SK-N-SH (cell line): ENCODE results near the gene MED22. TPM values are rescaled to one million over a fixed set of nuclear protein-coding genes. Genes with fewer than 3 reads are reported as not detected.

Experiments
- CTCF ChIA-PET: fragments of 300-600, 350-600 bp; formaldehyde crosslinking; extraction: SDS; loops from one replicate; lab custom pipeline; 2021; lab: Yijun Ruan, JAX
- POLR2A ChIA-PET: fragments of 350-600 bp; sonication (Branson Sonifier 250); formaldehyde crosslinking; extraction: SDS; loops from one replicate; lab custom pipeline; 2020; ENCODE audit warnings: antibody characterized with exemption, inconsistent platforms; lab: Yijun Ruan, JAX
- DNase-seq: peaks from one replicate; pipeline ENCODE4 v3.0.0; 2012
- H2AFZ ChIP-seq: fragments of 200-600 bp; sonication (generic); 2 replicates; pipeline ENCODE4 v1.8.1; 2016; ENCODE audit warnings: antibody characterized with exemption, mild to moderate bottlenecking, low read depth
- H3F3A ChIP-seq: fragments of 200-600 bp; sonication (generic); replicated peaks from 2 replicates; pipeline ENCODE3; 2016; ENCODE audit warnings: antibody characterized with exemption, mild to moderate bottlenecking; ENCODE audit not compliant: insufficient read depth
- H3K27ac ChIP-seq, 2 experiments: fragments of 200-500 bp in 1 of 2; fragments of 200-600 bp in 1 of 2; sonication (Bioruptor generic) in 1 of 2; sonication (generic), shearing (Covaris generic) in 1 of 2; 2 replicates each; pipeline versions ENCODE4 v1.5.1 to v1.6.1; 2014 to 2016; ENCODE audit warnings: low read depth in 2 of 2, inconsistent platforms in 1 of 2, low read length in 1 of 2, mild to moderate bottlenecking in 1 of 2, mixed read lengths in 1 of 2
- H3K27me3 ChIP-seq: fragments of 200-600 bp; sonication (generic), shearing (Covaris generic); 2 replicates; pipeline ENCODE4 v1.6.1; 2016; ENCODE audit warnings: mixed run types; ENCODE audit not compliant: insufficient read depth
- H3K36me3 ChIP-seq, 2 experiments: fragments of 200-500 bp in 1 of 2; fragments of 200-600 bp in 1 of 2; sonication (Bioruptor generic) in 1 of 2; sonication (generic) in 1 of 2; replicated peaks in 1 of 2; 2 replicates each; pipeline versions ENCODE3 to v1.5.1; 2014 to 2016; ENCODE audit warnings: low read length in 1 of 2, mild to moderate bottlenecking in 1 of 2; ENCODE audit not compliant: insufficient read depth in 2 of 2, control insufficient read depth in 1 of 2
- H3K4me1 ChIP-seq, 2 experiments: fragments of 200-500 bp in 1 of 2; fragments of 200-600 bp in 1 of 2; sonication (Bioruptor generic) in 1 of 2; sonication (generic), shearing (Covaris generic) in 1 of 2; 2 replicates each; pipeline versions ENCODE4 v1.5.1 to v1.6.1; 2014 to 2016; ENCODE audit warnings: low read depth in 1 of 2, low read length in 1 of 2, mixed run types in 1 of 2; ENCODE audit not compliant: insufficient read depth in 2 of 2, control insufficient read depth in 1 of 2
- H3K4me2 ChIP-seq: fragments of 200-600 bp; sonication (generic), shearing (Covaris generic); 2 replicates; pipeline ENCODE4 v1.6.1; 2017; ENCODE audit warnings: mixed run types
- H3K4me3 ChIP-seq, 2 experiments: fragments of 200-500 bp in 1 of 2; fragments of 200-600 bp in 1 of 2; sonication (Bioruptor generic) in 1 of 2; sonication (generic), shearing (Covaris generic) in 1 of 2; 2 replicates each; pipeline versions ENCODE4 v1.5.1 to v1.8.1; 2014 to 2016; ENCODE audit warnings: low read depth in 2 of 2, inconsistent platforms in 1 of 2, low read length in 1 of 2, mild to moderate bottlenecking in 1 of 2, mixed read lengths in 1 of 2, moderate library complexity in 1 of 2
- H3K79me2 ChIP-seq: fragments of 200-600 bp; sonication (generic); 2 replicates; pipeline ENCODE4 v1.8.1; 2017; ENCODE audit warnings: mild to moderate bottlenecking; ENCODE audit not compliant: insufficient read depth
- H3K9ac ChIP-seq: fragments of 200-600 bp; sonication (generic); 2 replicates; pipeline ENCODE4 v1.6.1; 2017; ENCODE audit warnings: mixed run types
- H3K9me2 ChIP-seq: fragments of 200-600 bp; sonication (generic); 2 replicates; pipeline ENCODE4 v1.6.1; 2017; ENCODE audit warnings: mixed run types
- H3K9me3 ChIP-seq: fragments of 200-600 bp; sonication (generic); 2 replicates; pipeline ENCODE4 v1.6.1; 2017; ENCODE audit warnings: mixed run types, mild to moderate bottlenecking, moderate library complexity
- H4K20me1 ChIP-seq: fragments of 200-600 bp; sonication (generic); 2 replicates; pipeline ENCODE4 v1.6.1; 2017; ENCODE audit warnings: mild to moderate bottlenecking, mixed run types; ENCODE audit not compliant: insufficient read depth
- ELF1 ChIP-seq: IDR thresholded peaks from 2 replicates; pipeline ENCODE4 v1.4.0; 2012
- FOXJ3 ChIP-seq: sonication (generic); formaldehyde crosslinking; IDR thresholded peaks from 2 replicates; pipeline ENCODE4 v1.5.1; 2020; ENCODE audit warnings: mild to moderate bottlenecking, missing genetic modification reagents
- JUND ChIP-seq: IDR thresholded peaks from 2 replicates; pipeline ENCODE4 v1.4.0; 2012
- MXI1 ChIP-seq: IDR thresholded peaks from 2 replicates; pipeline ENCODE4 v1.6.1; 2012; ENCODE audit warnings: mild to moderate bottlenecking, low read depth, low read length, improper control_type of control experiment
- NRF1 ChIP-seq: IDR thresholded peaks from 2 replicates; pipeline ENCODE4 v1.6.1; 2012; ENCODE audit warnings: low read depth, mild to moderate bottlenecking, low read length
- POLR2AphosphoS5 ChIP-seq: IDR thresholded peaks from 2 replicates; pipeline ENCODE4 v1.6.1; 2012; ENCODE audit warnings: low read depth, low read length
- RAD21 ChIP-seq: IDR thresholded peaks from 2 replicates; pipeline ENCODE4 v1.6.1; 2012; ENCODE audit warnings: mild to moderate bottlenecking, low read length
- TEAD4 ChIP-seq: IDR thresholded peaks from 2 replicates; pipeline ENCODE4 v1.4.0; 2012; ENCODE audit warnings: mild to moderate bottlenecking, borderline replicate concordance; ENCODE audit not compliant: insufficient read depth
- YY1 ChIP-seq: IDR thresholded peaks from 2 replicates; pipeline ENCODE4 v1.4.0; 2012; ENCODE audit warnings: low read depth, mild to moderate bottlenecking
- WGBS: methylation state at CpG from one replicate; pipeline ENCODE4 v1.1.6; 2017; ENCODE audit warnings: low lambda C conversion rate; 5-methylcytosine and 5-hydroxymethylcytosine counted together
- polyA plus RNA-seq, 3 experiments: library from polyadenylated mRNA; depleted of rRNA; stranded (reverse); fragments of >200 nt; gene quantifications; 2 replicates each; pipeline ENCODE4 v1.2.3, GENCODE V29; 2012
- TF ChIP-seq, protein P1 (sequence below): IDR thresholded peaks from 2 replicates; pipeline ENCODE4 v1.4.0; 2012; ENCODE audit warnings: low read depth
- TF ChIP-seq, protein P2 (sequence below): IDR thresholded peaks from 2 replicates; pipeline ENCODE4; 2012
- TF ChIP-seq, protein P3 (sequence below): IDR thresholded peaks from 2 replicates; pipeline ENCODE4 v1.4.0; 2012; ENCODE audit warnings: low read depth, borderline replicate concordance
- TF ChIP-seq, protein P4 (sequence below): IDR thresholded peaks from 2 replicates; pipeline ENCODE4 v1.4.0; 2012; ENCODE audit warnings: low read depth, borderline replicate concordance

Gene MED22
- polyA plus RNA-seq, 1 of the 3 experiments (the other 2 are of a cell fraction): 27.9 TPM

DNA sequence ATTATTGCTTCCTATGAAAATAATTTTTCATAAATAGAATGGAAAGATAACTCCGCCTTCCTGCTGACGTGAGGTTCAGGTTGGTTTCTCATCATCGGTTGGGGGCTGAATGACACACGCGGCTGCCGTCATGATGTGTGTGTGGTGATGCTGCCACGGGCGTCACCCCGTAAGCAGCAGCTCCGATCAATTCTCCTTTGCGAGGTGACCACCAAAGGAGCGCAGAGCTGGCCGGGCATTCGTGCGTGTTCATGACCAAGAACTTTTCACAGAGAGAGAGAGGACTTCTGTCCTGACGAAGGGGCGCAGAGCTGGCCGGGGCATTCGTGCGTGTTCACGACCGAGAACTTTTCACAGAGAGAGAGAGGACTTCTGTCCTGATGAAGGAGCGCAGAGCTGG lies 42.2 kb downstream of the MED22 start:
- no peak for TF ChIP-seq NRF1
- Histone ChIP-seq H4K20me1 (no peaks in the 10 kb centered on the region), H2AFZ (no peak overlapping the region), H3K9me3 (no peaks in the 10 kb centered on the region), H3K4me3 (no peak overlapping the region), H3K4me2 (no peak overlapping the region), H3K4me1 (no peaks in the 10 kb centered on the region), H3K9ac (no peak overlapping the region), H3K36me3 (no peaks in the 10 kb centered on the region), H3K79me2 (no peaks in the 10 kb centered on the region), H3F3A (no peaks in the 10 kb centered on the region), H3K27ac (no peak overlapping the region), H3K9me2 (no peaks in the 10 kb centered on the region), H3K27me3 (peaks cover 10% of the 10 kb centered on the region; the same call in 1 of the 2 replicates)
- ChIA-PET POLR2A (interaction anchor here (0.6 kb wide), 1 partner anchor 18 kb away, joined by 3 read pairs; no protein-coding TSS in a partner anchor), CTCF (no interaction called here)
- 76% methylated on average over 23 of the region's 23 CpGs for WGBS
- DNase-seq: no peak

DNA sequence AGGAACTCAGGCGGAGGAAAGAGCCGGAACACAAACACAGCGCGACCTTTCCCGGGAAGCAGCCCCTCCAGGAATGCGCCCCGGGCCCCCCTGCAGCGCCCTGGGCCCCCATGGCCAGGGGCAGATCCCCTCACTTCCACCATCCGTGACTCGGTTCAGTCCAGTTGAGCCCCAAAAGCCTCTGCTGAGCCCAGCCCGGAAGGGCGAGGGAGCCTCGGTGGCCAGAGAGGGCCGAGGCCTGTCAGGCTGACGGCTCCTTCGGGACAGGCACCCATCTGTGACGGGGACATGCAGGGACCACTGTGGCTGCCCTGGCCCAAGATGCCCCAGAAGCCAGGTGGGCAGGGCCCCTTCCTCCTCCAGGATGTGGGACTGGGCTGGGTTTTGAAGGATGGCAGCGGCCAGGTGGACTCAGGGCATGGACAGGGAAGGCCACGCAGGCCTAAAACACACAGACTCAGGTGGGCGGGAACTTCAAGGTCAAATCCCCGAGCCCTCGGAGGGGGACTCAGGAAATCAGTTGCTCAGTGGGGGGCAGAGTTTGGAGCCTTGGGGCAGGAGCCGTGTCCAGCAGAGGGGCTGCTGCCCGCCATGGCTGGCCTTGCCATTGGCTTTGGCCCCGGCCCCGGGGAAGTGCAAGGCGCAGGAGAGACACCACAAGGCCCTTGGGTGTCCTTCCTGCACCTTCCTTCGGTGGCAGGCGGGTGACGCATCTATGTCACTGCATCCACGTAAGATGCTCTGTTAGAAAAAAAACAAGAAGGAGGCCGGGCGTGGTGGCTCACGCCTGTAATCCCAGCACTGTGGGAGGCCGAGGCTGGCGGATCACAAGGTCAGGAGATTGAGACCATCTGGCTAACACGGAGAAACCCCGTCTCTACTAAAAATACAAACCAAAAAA lies 43.2 kb downstream of the MED22 start:
- Histone ChIP-seq H3K27ac (no peak overlapping the region), H3K4me2 (no peak overlapping the region), H2AFZ (no peak overlapping the region), H3K79me2 (no peaks in the 10 kb centered on the region), H3F3A (no peaks in the 10 kb centered on the region), H3K9ac (no peak overlapping the region), H3K4me1 (no peaks in the 10 kb centered on the region), H3K9me3 (no peaks in the 10 kb centered on the region), H3K4me3 (no peak overlapping the region), H3K36me3 (no peaks in the 10 kb centered on the region), H4K20me1 (no peaks in the 10 kb centered on the region), H3K9me2 (no peaks in the 10 kb centered on the region), H3K27me3 (peaks cover 13% of the 10 kb centered on the region; the same call in 1 of the 2 replicates)
- DNase-seq: no peak
- POLR2A ChIA-PET: no interaction called here
- TF ChIP-seq TEAD4 (no peak), FOXJ3 (CRISPR knock-in tag) (no peak), MXI1 (no peak)
- TF ChIP-seq, protein P1, sequence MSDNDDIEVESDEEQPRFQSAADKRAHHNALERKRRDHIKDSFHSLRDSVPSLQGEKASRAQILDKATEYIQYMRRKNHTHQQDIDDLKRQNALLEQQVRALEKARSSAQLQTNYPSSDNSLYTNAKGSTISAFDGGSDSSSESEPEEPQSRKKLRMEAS: no peak
- TF ChIP-seq, protein P2, sequence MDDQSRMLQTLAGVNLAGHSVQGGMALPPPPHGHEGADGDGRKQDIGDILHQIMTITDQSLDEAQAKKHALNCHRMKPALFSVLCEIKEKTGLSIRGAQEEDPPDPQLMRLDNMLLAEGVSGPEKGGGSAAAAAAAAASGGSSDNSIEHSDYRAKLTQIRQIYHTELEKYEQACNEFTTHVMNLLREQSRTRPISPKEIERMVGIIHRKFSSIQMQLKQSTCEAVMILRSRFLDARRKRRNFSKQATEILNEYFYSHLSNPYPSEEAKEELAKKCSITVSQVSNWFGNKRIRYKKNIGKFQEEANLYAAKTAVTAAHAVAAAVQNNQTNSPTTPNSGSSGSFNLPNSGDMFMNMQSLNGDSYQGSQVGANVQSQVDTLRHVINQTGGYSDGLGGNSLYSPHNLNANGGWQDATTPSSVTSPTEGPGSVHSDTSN: no peak
- WGBS: 82% methylated on average over 32 of the region's 38 CpGs
- CTCF ChIA-PET: no interaction called here

DNA sequence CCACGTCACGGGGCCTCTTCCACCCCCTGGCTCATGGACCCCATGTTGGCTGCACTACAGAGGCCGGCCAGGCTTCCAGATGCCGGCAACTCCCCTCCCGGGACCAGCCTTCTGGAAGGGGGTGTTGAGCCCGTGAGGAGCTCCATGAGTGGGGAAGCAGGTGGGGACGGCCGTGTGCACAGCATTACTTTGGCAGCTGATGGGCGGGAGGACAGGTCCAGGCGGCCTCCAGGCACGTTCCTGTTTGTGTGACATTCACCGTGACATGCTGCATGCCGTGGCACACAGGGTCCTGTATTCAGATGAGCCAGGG lies 43.8 kb downstream of the MED22 start:
- WGBS: 41% methylated on average over 6 of the region's 13 CpGs
- POLR2A ChIA-PET: no interaction called here
- TF ChIP-seq POLR2AphosphoS5 (no peak), JUND (no peak), TEAD4 (no peak), RAD21 (no peak), YY1 (no peak), ELF1 (no peak)
- TF ChIP-seq, protein P2: no peak
- TF ChIP-seq, protein P1: no peak
- TF ChIP-seq, protein P3, sequence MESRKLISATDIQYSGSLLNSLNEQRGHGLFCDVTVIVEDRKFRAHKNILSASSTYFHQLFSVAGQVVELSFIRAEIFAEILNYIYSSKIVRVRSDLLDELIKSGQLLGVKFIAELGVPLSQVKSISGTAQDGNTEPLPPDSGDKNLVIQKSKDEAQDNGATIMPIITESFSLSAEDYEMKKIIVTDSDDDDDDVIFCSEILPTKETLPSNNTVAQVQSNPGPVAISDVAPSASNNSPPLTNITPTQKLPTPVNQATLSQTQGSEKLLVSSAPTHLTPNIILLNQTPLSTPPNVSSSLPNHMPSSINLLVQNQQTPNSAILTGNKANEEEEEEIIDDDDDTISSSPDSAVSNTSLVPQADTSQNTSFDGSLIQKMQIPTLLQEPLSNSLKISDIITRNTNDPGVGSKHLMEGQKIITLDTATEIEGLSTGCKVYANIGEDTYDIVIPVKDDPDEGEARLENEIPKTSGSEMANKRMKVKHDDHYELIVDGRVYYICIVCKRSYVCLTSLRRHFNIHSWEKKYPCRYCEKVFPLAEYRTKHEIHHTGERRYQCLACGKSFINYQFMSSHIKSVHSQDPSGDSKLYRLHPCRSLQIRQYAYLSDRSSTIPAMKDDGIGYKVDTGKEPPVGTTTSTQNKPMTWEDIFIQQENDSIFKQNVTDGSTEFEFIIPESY: no peak
- TF ChIP-seq, protein P4, sequence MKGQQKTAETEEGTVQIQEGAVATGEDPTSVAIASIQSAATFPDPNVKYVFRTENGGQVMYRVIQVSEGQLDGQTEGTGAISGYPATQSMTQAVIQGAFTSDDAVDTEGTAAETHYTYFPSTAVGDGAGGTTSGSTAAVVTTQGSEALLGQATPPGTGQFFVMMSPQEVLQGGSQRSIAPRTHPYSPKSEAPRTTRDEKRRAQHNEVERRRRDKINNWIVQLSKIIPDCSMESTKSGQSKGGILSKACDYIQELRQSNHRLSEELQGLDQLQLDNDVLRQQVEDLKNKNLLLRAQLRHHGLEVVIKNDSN: no peak

More for the DNA sequence above, 43.8 kb downstream of the MED22 start:
- no peaks in the 10 kb centered on the region for H3K79me2 ChIP-seq
- H3K9ac ChIP-seq: no peak overlapping the region
- H3K9me3 ChIP-seq: no peaks in the 10 kb centered on the region
- H3K27me3 ChIP-seq: peaks cover 13% of the 10 kb centered on the region; the same call in 1 of the 2 replicates
- DNase-seq: no peak
- H2AFZ ChIP-seq: no peak overlapping the region
- H3K27ac ChIP-seq: no peak overlapping the region
- H3K4me1 ChIP-seq: no peaks in the 10 kb centered on the region
- H4K20me1 ChIP-seq: no peaks in the 10 kb centered on the region
- CTCF ChIA-PET: no interaction called here
- no peak overlapping the region for H3K4me2 ChIP-seq
- H3K36me3 ChIP-seq: no peaks in the 10 kb centered on the region
- no peaks in the 10 kb centered on the region for H3F3A ChIP-seq
- no peak overlapping the region for H3K4me3 ChIP-seq
- no peaks in the 10 kb centered on the region for H3K9me2 ChIP-seq
